ENCODE data around the gene TTC8.

The TTC8 gene

GRCh38 chr14:88799522-88799921, 24.9 kb upstream of the TTC8 start:
- TF ChIP-seq SIN3A (IDR thresholded peaks at IDR 0.05; ENCODE audit: borderline replicate concordance, insufficient read depth, low read length): no peak
- TF ChIP-seq POLR2AphosphoS5 (IDR thresholded peaks at IDR 0.05; ENCODE audit: low read depth, low read length): no peak
- no peak for TF ChIP-seq TAF1 (IDR thresholded peaks at IDR 0.05; ENCODE audit: borderline replicate concordance, insufficient read depth, low read length)
- no peak for TF ChIP-seq REST (IDR thresholded peaks at IDR 0.05; ENCODE audit: insufficient read depth in 1 of 2, low read depth in 2 of 2, low read length in 2 of 2)
- no peak for TF ChIP-seq FOXP2 (optimal IDR thresholded peaks at IDR 0.05; ENCODE audit: borderline replicate concordance, extremely low read depth, extremely low read length, insufficient read depth)

- TF ChIP-seq TAF1 (IDR thresholded peaks at IDR 0.05; ENCODE audit: borderline replicate concordance, insufficient read depth, low read length): no peak
- TF ChIP-seq SIN3A (IDR thresholded peaks at IDR 0.05; ENCODE audit: borderline replicate concordance, insufficient read depth, low read length): no peak
- TF ChIP-seq REST (IDR thresholded peaks at IDR 0.05; ENCODE audit: insufficient read depth in 1 of 2, low read depth in 2 of 2, low read length in 2 of 2): no peak
- no peak for TF ChIP-seq POLR2AphosphoS5 (IDR thresholded peaks at IDR 0.05; ENCODE audit: low read depth, low read length)
- no peak for TF ChIP-seq FOXP2 (optimal IDR thresholded peaks at IDR 0.05; ENCODE audit: borderline replicate concordance, extremely low read depth, extremely low read length, insufficient read depth)
Observed at GRCh38 chr14:88802596-88802995, 21.9 kb upstream of the TTC8 start.

- TF ChIP-seq SIN3A (IDR thresholded peaks at IDR 0.05; ENCODE audit: borderline replicate concordance, insufficient read depth, low read length): no peak
- TF ChIP-seq FOXP2 (optimal IDR thresholded peaks at IDR 0.05; ENCODE audit: borderline replicate concordance, extremely low read depth, extremely low read length, insufficient read depth): no peak
- TF ChIP-seq REST (IDR thresholded peaks at IDR 0.05; ENCODE audit: insufficient read depth in 1 of 2, low read depth in 2 of 2, low read length in 2 of 2): no peak
- TF ChIP-seq TAF1 (IDR thresholded peaks at IDR 0.05; ENCODE audit: borderline replicate concordance, insufficient read depth, low read length): no peak
- TF ChIP-seq POLR2AphosphoS5 (IDR thresholded peaks at IDR 0.05; ENCODE audit: low read depth, low read length): no peak
Observed at GRCh38 chr14:88804035-88804434, 20.4 kb upstream of the TTC8 start.

- TF ChIP-seq REST (IDR thresholded peaks at IDR 0.05; ENCODE audit: insufficient read depth in 1 of 2, low read depth in 2 of 2, low read length in 2 of 2) (no peak), FOXP2 (optimal IDR thresholded peaks at IDR 0.05; ENCODE audit: borderline replicate concordance, extremely low read depth, extremely low read length, insufficient read depth) (no peak), POLR2AphosphoS5 (IDR thresholded peaks at IDR 0.05; ENCODE audit: low read depth, low read length) (no peak), TAF1 (IDR thresholded peaks at IDR 0.05; ENCODE audit: borderline replicate concordance, insufficient read depth, low read length) (no peak), SIN3A (IDR thresholded peaks at IDR 0.05; ENCODE audit: borderline replicate concordance, insufficient read depth, low read length) (no peak)
Observed at GRCh38 chr14:88804477-88804876, 20.0 kb upstream of the TTC8 start.

GRCh38 chr14:88808359-88808758, 16.1 kb upstream of the TTC8 start:
- no peak for TF ChIP-seq SIN3A (IDR thresholded peaks at IDR 0.05; ENCODE audit: borderline replicate concordance, insufficient read depth, low read length)
- TF ChIP-seq POLR2AphosphoS5 (IDR thresholded peaks at IDR 0.05; ENCODE audit: low read depth, low read length): no peak
- TF ChIP-seq REST (IDR thresholded peaks at IDR 0.05; ENCODE audit: insufficient read depth in 1 of 2, low read depth in 2 of 2, low read length in 2 of 2): no peak
- TF ChIP-seq TAF1 (IDR thresholded peaks at IDR 0.05; ENCODE audit: borderline replicate concordance, insufficient read depth, low read length): no peak
- TF ChIP-seq FOXP2 (optimal IDR thresholded peaks at IDR 0.05; ENCODE audit: borderline replicate concordance, extremely low read depth, extremely low read length, insufficient read depth): no peak

All from PFSK-1 (cell line).